Neural cell (in vitro differentiated cells): Measurements from ENCODE around the gene CPEB4. TPM values are rescaled to one million over a fixed set of nuclear protein-coding genes. Genes with fewer than 3 reads are reported as not detected.

ENCODE experiments used
- H2AFZ ChIP-seq: fragments of 200-600, 300-800 bp; sonication (generic), shearing (Covaris generic); 2 replicates; pipeline ENCODE4 v1.6.0; 2014; ENCODE audit warnings: low read depth, mild to moderate bottlenecking, antibody characterized with exemption, low read length, moderate library complexity
- H3F3A ChIP-seq: fragments of 200-600 bp; shearing (Covaris generic); 2 replicates; pipeline ENCODE4 v1.6.1; 2016; ENCODE audit warnings: mild to moderate bottlenecking, moderate library complexity, mixed read lengths, antibody characterized with exemption, low read length; ENCODE audit not compliant: insufficient read depth, poor library complexity, severe bottlenecking
- H3K27ac ChIP-seq: fragments of 200-600, 300-800 bp; sonication (generic), shearing (Covaris generic); 2 replicates; pipeline ENCODE4 v1.5.1; 2014; ENCODE audit warnings: mild to moderate bottlenecking, low read length, moderate library complexity
- H3K27me3 ChIP-seq: fragments of 300-800, 200-600 bp; sonication (generic), shearing (Covaris generic); 2 replicates; pipeline ENCODE4 v1.6.0; 2014; ENCODE audit warnings: mild to moderate bottlenecking, low read depth, low read length, moderate library complexity; ENCODE audit not compliant: insufficient read depth
- H3K36me3 ChIP-seq: fragments of 300-800, 200-600 bp; sonication (generic), shearing (Covaris generic); 2 replicates; pipeline ENCODE4 v1.5.1; 2014; ENCODE audit warnings: mild to moderate bottlenecking, antibody characterized with exemption, low read length, moderate library complexity; ENCODE audit not compliant: insufficient read depth
- H3K4me2 ChIP-seq: fragments of 300-800, 200-600 bp; sonication (generic), shearing (Covaris generic); 2 replicates; pipeline ENCODE4 v1.6.0; 2014; ENCODE audit warnings: mild to moderate bottlenecking, low read length
- H3K4me3 ChIP-seq: fragments of 300-800, 200-600 bp; sonication (generic), shearing (Covaris generic); 2 replicates; pipeline ENCODE4 v1.5.1; 2014; ENCODE audit warnings: mild to moderate bottlenecking, low read length, moderate library complexity
- H3K79me2 ChIP-seq: fragments of 200-600 bp; shearing (Covaris generic); replicated peaks from 2 replicates; pipeline ENCODE4 v1.6.0; 2014; ENCODE audit warnings: mild to moderate bottlenecking, low read length, moderate library complexity; ENCODE audit not compliant: insufficient read depth
- H3K9ac ChIP-seq: fragments of 300-800, 200-600 bp; sonication (generic), shearing (Covaris generic); 2 replicates; pipeline ENCODE4 v1.6.1; 2016; ENCODE audit warnings: mild to moderate bottlenecking, low read length, mixed read lengths
- H3K9me2 ChIP-seq: fragments of 200-600 bp; shearing (Covaris generic); 2 replicates; pipeline ENCODE4 v1.6.1; 2016; ENCODE audit warnings: mild to moderate bottlenecking, low read length, mixed read lengths; ENCODE audit not compliant: insufficient read depth
- H3K9me3 ChIP-seq: fragments of 200-600, 300-800 bp; sonication (generic), shearing (Covaris generic); 2 replicates; pipeline ENCODE4 v1.6.1; 2016; ENCODE audit warnings: mild to moderate bottlenecking, mixed run types, low read length, moderate library complexity, mixed read lengths
- H4K20me1 ChIP-seq: fragments of 200-600 bp; shearing (Covaris generic); 2 replicates; pipeline ENCODE4 v1.6.1; 2016; ENCODE audit warnings: mild to moderate bottlenecking, mixed run types; ENCODE audit not compliant: insufficient read depth
- EP300 ChIP-seq: fragments of 450-650 bp; conservative IDR thresholded peaks from 2 replicates; pipeline ENCODE4 v1.6.1; 2014; ENCODE audit warnings: antibody characterized with exemption, mild to moderate bottlenecking, moderate library complexity; ENCODE audit not compliant: poor library complexity, severe bottlenecking
- EZH2 ChIP-seq: fragments of 200-600, 300-800 bp; shearing (Covaris generic), sonication (generic); IDR thresholded peaks from 2 replicates; pipeline ENCODE4 v1.6.1; 2014; ENCODE audit warnings: antibody characterized with exemption, low read length, borderline replicate concordance, mild to moderate bottlenecking; ENCODE audit not compliant: insufficient read depth, poor library complexity, severe bottlenecking
- MXI1 ChIP-seq: fragments of 450-650 bp; conservative IDR thresholded peaks from 2 replicates; pipeline ENCODE4 v1.6.1; 2014; ENCODE audit warnings: antibody characterized with exemption, mild to moderate bottlenecking; ENCODE audit not compliant: poor library complexity, severe bottlenecking
- POLR2AphosphoS5 ChIP-seq: IDR thresholded peaks from 2 replicates; pipeline ENCODE4 v1.6.1; 2012
- RAD21 ChIP-seq: fragments of 450-650 bp; conservative IDR thresholded peaks from 2 replicates; pipeline ENCODE4 v1.6.1; 2014; ENCODE audit warnings: antibody characterized with exemption, mild to moderate bottlenecking, moderate library complexity
- SMC3 ChIP-seq: fragments of 450-650 bp; conservative IDR thresholded peaks from 2 replicates; pipeline ENCODE4 v1.6.1; 2014; ENCODE audit warnings: antibody characterized with exemption, mild to moderate bottlenecking, moderate library complexity; ENCODE audit not compliant: poor library complexity
- TAF1 ChIP-seq: IDR thresholded peaks from 2 replicates; pipeline ENCODE4 v1.6.1; 2012; ENCODE audit warnings: low read depth
- polyA plus RNA-seq: library from polyadenylated mRNA; depleted of rRNA; stranded (reverse); fragments of >200 nt; gene quantifications from 2 replicates; pipeline ENCODE4 v1.2.3, GENCODE V29; 2014
- TF ChIP-seq, protein P1 (sequence below): fragments of 450-650 bp; IDR thresholded peaks from 2 replicates; pipeline ENCODE4 v1.5.1; 2014; ENCODE audit warnings: antibody characterized with exemption, mild to moderate bottlenecking, moderate library complexity; ENCODE audit not compliant: poor library complexity, severe bottlenecking
- TF ChIP-seq, protein P2 (sequence below): IDR thresholded peaks from 2 replicates; pipeline ENCODE4 v1.6.1; 2012; ENCODE audit warnings: borderline replicate concordance

CPEB4 gene
- polyA plus RNA-seq, 1 donor from 2014 or later = 42.2 TPM

DNA sequence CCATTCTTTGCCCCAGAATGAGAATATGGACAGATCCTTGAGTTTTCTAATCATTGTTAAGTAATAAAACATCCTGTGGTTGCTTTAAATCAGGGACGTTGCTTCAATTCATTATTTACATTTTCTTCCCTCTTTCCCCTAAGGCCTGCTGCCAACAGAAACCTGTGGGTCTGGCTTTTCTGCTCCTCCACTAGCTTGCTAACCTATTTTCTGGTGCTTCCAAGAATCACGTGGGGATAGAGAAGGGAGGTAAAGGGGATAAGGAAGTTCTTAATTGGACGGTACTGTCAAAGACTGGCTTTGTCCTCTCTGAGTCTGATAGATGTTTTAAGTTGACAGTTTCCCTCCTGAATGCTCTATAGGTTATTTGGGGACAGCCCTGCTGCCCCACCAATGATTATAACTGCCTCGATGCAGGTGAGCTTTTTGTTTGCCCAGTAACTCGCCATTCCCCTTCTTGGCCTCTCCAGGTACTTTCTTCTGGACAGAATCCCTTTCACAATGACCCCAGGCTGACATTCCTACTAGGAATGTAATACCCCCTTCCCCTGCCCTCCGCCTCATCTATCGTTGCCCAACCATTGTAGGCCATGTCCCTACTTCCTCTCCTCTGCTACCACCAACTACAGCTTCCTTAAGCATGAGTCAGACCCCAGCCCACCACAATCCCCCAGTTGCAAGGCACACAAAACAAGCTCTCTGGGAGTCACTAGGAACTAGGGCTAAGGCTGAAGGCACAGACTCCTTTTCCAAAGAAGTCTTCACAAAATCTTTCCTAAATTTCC lies 19.9 kb upstream of the CPEB4 start:
- no peaks in the 10 kb centered on the region for H4K20me1 ChIP-seq
- H3K4me3 ChIP-seq = no peak overlapping the region
- no peaks in the 10 kb centered on the region for H3K27me3 ChIP-seq
- H3K9me3 ChIP-seq = no peaks in the 10 kb centered on the region
- no peaks in the 10 kb centered on the region for H3K9me2 ChIP-seq
- H3K27ac ChIP-seq = no peak overlapping the region
- H3K9ac ChIP-seq = no peak overlapping the region
- TF ChIP-seq RAD21 = no peak
- no peak for TF ChIP-seq TAF1
- TF ChIP-seq, protein P1, sequence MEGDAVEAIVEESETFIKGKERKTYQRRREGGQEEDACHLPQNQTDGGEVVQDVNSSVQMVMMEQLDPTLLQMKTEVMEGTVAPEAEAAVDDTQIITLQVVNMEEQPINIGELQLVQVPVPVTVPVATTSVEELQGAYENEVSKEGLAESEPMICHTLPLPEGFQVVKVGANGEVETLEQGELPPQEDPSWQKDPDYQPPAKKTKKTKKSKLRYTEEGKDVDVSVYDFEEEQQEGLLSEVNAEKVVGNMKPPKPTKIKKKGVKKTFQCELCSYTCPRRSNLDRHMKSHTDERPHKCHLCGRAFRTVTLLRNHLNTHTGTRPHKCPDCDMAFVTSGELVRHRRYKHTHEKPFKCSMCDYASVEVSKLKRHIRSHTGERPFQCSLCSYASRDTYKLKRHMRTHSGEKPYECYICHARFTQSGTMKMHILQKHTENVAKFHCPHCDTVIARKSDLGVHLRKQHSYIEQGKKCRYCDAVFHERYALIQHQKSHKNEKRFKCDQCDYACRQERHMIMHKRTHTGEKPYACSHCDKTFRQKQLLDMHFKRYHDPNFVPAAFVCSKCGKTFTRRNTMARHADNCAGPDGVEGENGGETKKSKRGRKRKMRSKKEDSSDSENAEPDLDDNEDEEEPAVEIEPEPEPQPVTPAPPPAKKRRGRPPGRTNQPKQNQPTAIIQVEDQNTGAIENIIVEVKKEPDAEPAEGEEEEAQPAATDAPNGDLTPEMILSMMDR = no peak
- TF ChIP-seq MXI1 = no peak
- no peak for TF ChIP-seq EZH2
- TF ChIP-seq SMC3 = no peak
- TF ChIP-seq, protein P2, sequence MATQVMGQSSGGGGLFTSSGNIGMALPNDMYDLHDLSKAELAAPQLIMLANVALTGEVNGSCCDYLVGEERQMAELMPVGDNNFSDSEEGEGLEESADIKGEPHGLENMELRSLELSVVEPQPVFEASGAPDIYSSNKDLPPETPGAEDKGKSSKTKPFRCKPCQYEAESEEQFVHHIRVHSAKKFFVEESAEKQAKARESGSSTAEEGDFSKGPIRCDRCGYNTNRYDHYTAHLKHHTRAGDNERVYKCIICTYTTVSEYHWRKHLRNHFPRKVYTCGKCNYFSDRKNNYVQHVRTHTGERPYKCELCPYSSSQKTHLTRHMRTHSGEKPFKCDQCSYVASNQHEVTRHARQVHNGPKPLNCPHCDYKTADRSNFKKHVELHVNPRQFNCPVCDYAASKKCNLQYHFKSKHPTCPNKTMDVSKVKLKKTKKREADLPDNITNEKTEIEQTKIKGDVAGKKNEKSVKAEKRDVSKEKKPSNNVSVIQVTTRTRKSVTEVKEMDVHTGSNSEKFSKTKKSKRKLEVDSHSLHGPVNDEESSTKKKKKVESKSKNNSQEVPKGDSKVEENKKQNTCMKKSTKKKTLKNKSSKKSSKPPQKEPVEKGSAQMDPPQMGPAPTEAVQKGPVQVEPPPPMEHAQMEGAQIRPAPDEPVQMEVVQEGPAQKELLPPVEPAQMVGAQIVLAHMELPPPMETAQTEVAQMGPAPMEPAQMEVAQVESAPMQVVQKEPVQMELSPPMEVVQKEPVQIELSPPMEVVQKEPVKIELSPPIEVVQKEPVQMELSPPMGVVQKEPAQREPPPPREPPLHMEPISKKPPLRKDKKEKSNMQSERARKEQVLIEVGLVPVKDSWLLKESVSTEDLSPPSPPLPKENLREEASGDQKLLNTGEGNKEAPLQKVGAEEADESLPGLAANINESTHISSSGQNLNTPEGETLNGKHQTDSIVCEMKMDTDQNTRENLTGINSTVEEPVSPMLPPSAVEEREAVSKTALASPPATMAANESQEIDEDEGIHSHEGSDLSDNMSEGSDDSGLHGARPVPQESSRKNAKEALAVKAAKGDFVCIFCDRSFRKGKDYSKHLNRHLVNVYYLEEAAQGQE = no peak
- no peaks in the 10 kb centered on the region for H3F3A ChIP-seq
- no peak overlapping the region for H3K4me2 ChIP-seq
- H3K79me2 ChIP-seq = no peaks in the 10 kb centered on the region
- H2AFZ ChIP-seq = no peak overlapping the region
- H3K36me3 ChIP-seq = no peaks in the 10 kb centered on the region

DNA sequence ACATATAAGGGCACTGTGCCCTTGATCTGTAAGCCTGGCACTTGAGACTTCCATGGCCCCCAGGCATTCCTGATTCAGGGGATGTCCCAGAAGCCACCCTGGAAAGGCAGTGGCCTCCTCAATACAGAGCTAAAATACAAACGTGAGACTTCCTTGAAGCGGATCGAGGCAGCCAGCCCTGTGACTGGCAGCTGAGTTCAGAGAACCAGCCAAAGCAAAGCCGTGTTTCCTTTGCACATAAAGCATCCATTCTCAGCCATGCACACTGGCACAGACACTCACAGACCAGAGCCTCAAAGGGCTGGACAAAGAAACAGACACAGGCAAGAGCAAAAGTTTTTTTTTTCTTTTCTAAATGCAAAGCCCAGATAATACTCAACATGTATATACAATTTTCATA lies 18.8 kb upstream of the CPEB4 start:
- H3K9me3 ChIP-seq = no peaks in the 10 kb centered on the region
- no peaks in the 10 kb centered on the region for H3K79me2 ChIP-seq
- no peak overlapping the region for H3K4me2 ChIP-seq
- no peaks in the 10 kb centered on the region for H3K36me3 ChIP-seq
- H4K20me1 ChIP-seq = no peaks in the 10 kb centered on the region
- no peaks in the 10 kb centered on the region for H3F3A ChIP-seq
- no peak overlapping the region for H2AFZ ChIP-seq
- no peak overlapping the region for H3K27ac ChIP-seq
- TF ChIP-seq, protein P1 = no peak
- TF ChIP-seq TAF1 (no peak), MXI1 (no peak), SMC3 (no peak), EZH2 (no peak), POLR2AphosphoS5 (no peak), EP300 (no peak), RAD21 (no peak)
- TF ChIP-seq, protein P2 = no peak
- H3K9me2 ChIP-seq = no peaks in the 10 kb centered on the region
- no peak overlapping the region for H3K9ac ChIP-seq
- no peak overlapping the region for H3K4me3 ChIP-seq
- no peaks in the 10 kb centered on the region for H3K27me3 ChIP-seq
